Liver (tissue), 9 donors: ENCODE measurements around the gene SPCS1. TPM values are rescaled to one million over a fixed set of nuclear protein-coding genes. Genes with fewer than 3 reads are reported as not detected.

Experiments
- DNase-seq: peaks from one replicate; pipeline ENCODE4 v3.0.0-alpha.2; 2017; ENCODE audit warnings: low spot score
- H3K27ac ChIP-seq, 2 donors: one replicate each; pipeline ENCODE4 v1.7.0; 2013; ENCODE audit warnings: inconsistent platforms in 2 of 2, low read length in 2 of 2, control low read depth in 1 of 2, low read depth in 1 of 2, mild to moderate bottlenecking in 1 of 2
- H3K27me3 ChIP-seq, 4 donors: one replicate each; pipeline versions ENCODE4 v1.6.1 to v1.7.0; 2013; ENCODE audit warnings: low read length in 3 of 4, inconsistent platforms in 1 of 4, mild to moderate bottlenecking in 1 of 4, moderate library complexity in 1 of 4; ENCODE audit not compliant: control insufficient read depth in 4 of 4, insufficient read depth in 4 of 4
- H3K36me3 ChIP-seq, 4 donors: one replicate each; pipeline versions ENCODE4 v1.6.1 to v1.7.0; 2013; ENCODE audit warnings: low read length in 3 of 4, mild to moderate bottlenecking in 3 of 4, low read depth in 1 of 4, moderate library complexity in 1 of 4; ENCODE audit not compliant: control insufficient read depth in 4 of 4, insufficient read depth in 3 of 4
- H3K4me1 ChIP-seq, 4 donors: one replicate each; pipeline versions ENCODE4 v1.6.1 to v1.7.0; 2013; ENCODE audit warnings: low read length in 3 of 4, mild to moderate bottlenecking in 3 of 4, moderate library complexity in 1 of 4; ENCODE audit not compliant: control insufficient read depth in 4 of 4, insufficient read depth in 4 of 4
- H3K4me3 ChIP-seq, 3 donors: one replicate each; pipeline versions ENCODE4 v1.6.1 to v1.7.0; 2013; ENCODE audit warnings: low read length in 3 of 3, control low read depth in 1 of 3, low read depth in 1 of 3, mild to moderate bottlenecking in 1 of 3
- H3K9ac ChIP-seq, 2 donors: one replicate each; pipeline ENCODE4 v1.7.0; 2013; ENCODE audit warnings: low read length in 2 of 2, mild to moderate bottlenecking in 2 of 2, moderate library complexity in 2 of 2, control low read depth in 1 of 2, low read depth in 1 of 2
- H3K9me3 ChIP-seq, 4 donors: one replicate each; pipeline versions ENCODE4 v1.6.1 to v1.7.0; 2013; ENCODE audit warnings: low read length in 3 of 4; ENCODE audit not compliant: control insufficient read depth in 4 of 4
- EGR1 ChIP-seq, 2 donors: IDR thresholded peaks; 2 replicates each; pipeline ENCODE4 v1.6.1; 2016 to 2018; ENCODE audit warnings: antibody characterized with exemption in 2 of 2, low read depth in 2 of 2
- FOXA1 ChIP-seq: IDR thresholded peaks from 2 replicates; pipeline ENCODE4 v1.6.1; 2016; ENCODE audit warnings: antibody characterized with exemption
- FOXA2 ChIP-seq: IDR thresholded peaks from 2 replicates; pipeline ENCODE4 v1.6.1; 2016; ENCODE audit warnings: antibody characterized with exemption
- GABPA ChIP-seq, 2 donors: IDR thresholded peaks in 1 of 2; conservative IDR thresholded peaks in 1 of 2; 2 replicates each; pipeline ENCODE4 v1.6.1; 2016; ENCODE audit warnings: antibody characterized with exemption in 2 of 2, mild to moderate bottlenecking in 1 of 2, moderate library complexity in 1 of 2
- HNF4A ChIP-seq, 2 donors: conservative IDR thresholded peaks; 2 replicates each; pipeline ENCODE4 v1.6.1; 2016; ENCODE audit warnings: antibody characterized with exemption in 2 of 2, mild to moderate bottlenecking in 2 of 2
- HNF4G ChIP-seq: IDR thresholded peaks from 2 replicates; pipeline ENCODE4 v1.6.1; 2016; ENCODE audit warnings: antibody characterized with exemption
- RXRA ChIP-seq, 2 donors: IDR thresholded peaks; 2 replicates each; pipeline ENCODE4 v1.6.1; 2017 to 2018; ENCODE audit warnings: antibody characterized with exemption in 2 of 2, mild to moderate bottlenecking in 1 of 2
- SP1 ChIP-seq: IDR thresholded peaks from 2 replicates; pipeline ENCODE4 v1.6.1; 2018; ENCODE audit warnings: antibody characterized with exemption, mild to moderate bottlenecking
- TAF1 ChIP-seq: conservative IDR thresholded peaks from 2 replicates; pipeline ENCODE4 v1.6.1; 2016; ENCODE audit warnings: antibody characterized with exemption, mild to moderate bottlenecking
- YY1 ChIP-seq: IDR thresholded peaks from 2 replicates; pipeline ENCODE4 v1.6.1; 2016; ENCODE audit warnings: antibody characterized with exemption, mild to moderate bottlenecking
- WGBS: extraction: QIAGEN DNeasy Blood & Tissue Kit; methylation state at CpG from one replicate; pipeline ENCODE4 v1.1.7; 2013; 5-methylcytosine and 5-hydroxymethylcytosine counted together
- polyA plus RNA-seq, 2 donors: library from polyadenylated mRNA; stranded (reverse) in 1 of 2; unstranded in 1 of 2; fragments of 200-250 nt in 1 of 2; fragments of >200 nt in 1 of 2; fragmentation: Nextera tagmentation in 1 of 2; extraction: Ambion mirVana in 1 of 2; gene quantifications; one replicate each; pipeline versions ENCODE4 v1.2.1 to v1.2.3, GENCODE V29; 2013 to 2015
- total RNA-seq, 2 donors: library from RNA; depleted of rRNA; stranded (reverse); fragments of >200 nt; gene quantifications; one replicate each; pipeline ENCODE4 v1.2.3, GENCODE V29; 2014
- TF ChIP-seq, protein P1 (sequence below): IDR thresholded peaks from 2 replicates; pipeline ENCODE4 v1.6.1; 2016; ENCODE audit warnings: antibody characterized with exemption
- TF ChIP-seq, protein P2 (sequence below): IDR thresholded peaks from 2 replicates; pipeline ENCODE4 v1.6.1; 2016; ENCODE audit warnings: antibody characterized with exemption
- TF ChIP-seq, protein P3 (sequence below): fragments of 150-350 bp; IDR thresholded peaks from 2 replicates; pipeline ENCODE4 v1.5.1; 2017; ENCODE audit warnings: improper control_type of control experiment, low read depth, low read length; ENCODE audit not compliant: missing input control
- TF ChIP-seq, protein P4 (sequence below): IDR thresholded peaks from 2 replicates; pipeline ENCODE4 v1.6.1; 2016; ENCODE audit warnings: antibody characterized with exemption
- TF ChIP-seq, protein P5 (sequence below): IDR thresholded peaks from 2 replicates; pipeline ENCODE4 v1.6.1; 2016; ENCODE audit warnings: antibody characterized with exemption, mild to moderate bottlenecking
- donor health status: healthy.
- donor health status: healthy.
- donor health status: healthy.
- donor health status: healthy.
- donor health status: healthy.

SPCS1 gene
- total and polyA plus RNA-seq, 4 donors = 42.3 to 227 (median 113) TPM

DNA sequence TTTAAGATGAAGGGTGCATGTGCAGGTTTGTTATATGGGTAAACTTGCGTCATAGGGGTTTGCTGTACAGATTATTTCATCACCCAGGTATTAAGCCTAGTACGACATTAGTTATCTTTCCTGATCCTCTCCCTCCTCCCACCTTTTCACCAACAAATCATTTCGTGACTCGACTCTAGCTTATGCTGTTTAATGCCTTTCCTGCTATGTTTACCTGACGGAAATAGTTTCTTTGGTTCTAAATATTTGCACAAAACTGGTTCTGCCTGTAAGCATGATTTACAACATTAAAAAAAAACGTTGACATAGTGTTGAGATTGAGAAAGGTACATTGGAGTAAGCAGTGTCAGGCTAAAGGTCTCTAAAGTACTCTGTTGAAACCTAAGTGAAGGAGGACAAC, 17.6 kb upstream of the SPCS1 start:
- TF ChIP-seq SP1 (peak; percentile 17), YY1 (no peak), HNF4A (conservative IDR thresholded peaks at IDR 0.05) (peak; percentile 19 to 29), RXRA (IDR thresholded peaks at IDR 0.05) (peak in 1 of 2 donors; percentile 24), TAF1 (no peak)
- Histone ChIP-seq H3K4me3 (no peak overlapping the region), H3K9ac (no peak overlapping the region), H3K27ac (no peak overlapping the region), H3K27me3 (no peaks in the 10 kb centered on the region), H3K9me3 (no peaks in the 10 kb centered on the region), H3K4me1 (peaks cover 6 to 24% (median 21%) of the 10 kb centered on the region in 4 donors), H3K36me3 (peaks cover 13 to 53% (median 51%) of the 10 kb centered on the region in 4 donors)
- WGBS = 49% methylated on average over 6 of the region's 6 CpGs
- DNase-seq = no peak

DNA sequence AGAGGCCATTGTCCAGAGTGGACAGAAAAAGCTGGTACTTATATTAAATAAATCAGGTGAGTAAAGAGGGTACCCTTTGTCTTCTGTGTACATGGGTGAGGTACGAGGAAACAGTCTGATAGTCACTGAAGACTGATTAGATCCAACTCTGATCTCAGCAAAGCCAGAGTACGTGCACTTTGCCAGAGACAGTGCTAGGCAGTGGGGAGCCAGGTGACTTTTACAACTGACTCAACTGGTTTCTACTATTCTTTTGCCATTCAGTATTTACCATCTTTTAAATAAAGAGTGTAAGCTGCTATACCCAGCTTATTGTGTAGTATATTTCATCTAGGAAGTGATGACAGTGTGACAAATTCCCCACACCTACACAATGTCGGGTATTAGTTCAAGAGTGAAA, 16.8 kb upstream of the SPCS1 start:
- peaks cover 5 to 16% (median 13%) of the 10 kb centered on the region in 4 donors for H3K4me1 ChIP-seq
- H3K4me3 ChIP-seq = no peak overlapping the region
- H3K27me3 ChIP-seq = no peaks in the 10 kb centered on the region
- H3K36me3 ChIP-seq = peaks cover 16 to 61% (median 59%) of the 10 kb centered on the region in 4 donors
- no peak overlapping the region for H3K9ac ChIP-seq
- no peaks in the 10 kb centered on the region for H3K9me3 ChIP-seq
- peak overlapping the region in 1 of 2 donors; percentile 8 for H3K27ac ChIP-seq
- no peak for DNase-seq
- 92% methylated on average over 3 of the region's 3 CpGs for WGBS
- TF ChIP-seq FOXA2 = no peak
- no peak for TF ChIP-seq EGR1 (IDR thresholded peaks at IDR 0.05; ENCODE audit: low read depth in 2 of 2)
- TF ChIP-seq, protein P1, sequence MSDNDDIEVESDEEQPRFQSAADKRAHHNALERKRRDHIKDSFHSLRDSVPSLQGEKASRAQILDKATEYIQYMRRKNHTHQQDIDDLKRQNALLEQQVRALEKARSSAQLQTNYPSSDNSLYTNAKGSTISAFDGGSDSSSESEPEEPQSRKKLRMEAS = no peak
- TF ChIP-seq RXRA (IDR thresholded peaks at IDR 0.05) = no peak
- TF ChIP-seq, protein P2, sequence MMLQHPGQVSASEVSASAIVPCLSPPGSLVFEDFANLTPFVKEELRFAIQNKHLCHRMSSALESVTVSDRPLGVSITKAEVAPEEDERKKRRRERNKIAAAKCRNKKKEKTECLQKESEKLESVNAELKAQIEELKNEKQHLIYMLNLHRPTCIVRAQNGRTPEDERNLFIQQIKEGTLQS = no peak
- no peak for TF ChIP-seq TAF1

DNA sequence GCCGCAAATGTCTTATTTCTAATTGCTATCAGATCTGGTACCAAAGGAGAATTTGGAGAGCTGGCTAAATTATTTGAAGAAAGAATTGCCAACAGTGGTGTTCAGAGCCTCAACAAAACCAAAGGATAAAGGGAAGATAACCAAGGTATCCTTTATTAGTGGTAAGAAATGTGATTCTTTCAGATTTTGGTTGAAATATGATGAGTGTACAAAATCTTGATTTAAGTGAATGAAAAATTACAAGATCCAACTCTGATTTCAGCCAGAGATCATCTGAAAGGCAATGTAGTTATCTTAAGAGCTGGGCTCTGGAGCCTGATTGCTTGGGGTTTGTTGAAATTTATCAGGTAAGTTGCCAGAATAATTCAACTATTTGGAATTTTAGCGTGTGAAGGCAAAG, 15.3 kb upstream of the SPCS1 start:
- no peak overlapping the region for H3K27ac ChIP-seq
- peaks cover 20 to 74% (median 71%) of the 10 kb centered on the region in 4 donors for H3K36me3 ChIP-seq

More for the DNA sequence above, 15.3 kb upstream of the SPCS1 start:
- H3K4me1 ChIP-seq = peaks cover 5 to 9% (median 6%) of the 10 kb centered on the region in 4 donors
- DNase-seq = no peak
- no peak overlapping the region for H3K4me3 ChIP-seq
- no peaks in the 10 kb centered on the region for H3K27me3 ChIP-seq
- TF ChIP-seq RXRA (IDR thresholded peaks at IDR 0.05) (no peak), HNF4A (conservative IDR thresholded peaks at IDR 0.05) (no peak), FOXA1 (no peak), EGR1 (IDR thresholded peaks at IDR 0.05; ENCODE audit: low read depth in 2 of 2) (no peak), FOXA2 (no peak), HNF4G (no peak), SP1 (no peak), GABPA (IDR thresholded peaks at IDR 0.05 in 1 of 2, conservative IDR thresholded peaks at IDR 0.05 in 1 of 2) (no peak), TAF1 (no peak), YY1 (no peak)
- TF ChIP-seq, protein P2 = no peak
- TF ChIP-seq, protein P3, sequence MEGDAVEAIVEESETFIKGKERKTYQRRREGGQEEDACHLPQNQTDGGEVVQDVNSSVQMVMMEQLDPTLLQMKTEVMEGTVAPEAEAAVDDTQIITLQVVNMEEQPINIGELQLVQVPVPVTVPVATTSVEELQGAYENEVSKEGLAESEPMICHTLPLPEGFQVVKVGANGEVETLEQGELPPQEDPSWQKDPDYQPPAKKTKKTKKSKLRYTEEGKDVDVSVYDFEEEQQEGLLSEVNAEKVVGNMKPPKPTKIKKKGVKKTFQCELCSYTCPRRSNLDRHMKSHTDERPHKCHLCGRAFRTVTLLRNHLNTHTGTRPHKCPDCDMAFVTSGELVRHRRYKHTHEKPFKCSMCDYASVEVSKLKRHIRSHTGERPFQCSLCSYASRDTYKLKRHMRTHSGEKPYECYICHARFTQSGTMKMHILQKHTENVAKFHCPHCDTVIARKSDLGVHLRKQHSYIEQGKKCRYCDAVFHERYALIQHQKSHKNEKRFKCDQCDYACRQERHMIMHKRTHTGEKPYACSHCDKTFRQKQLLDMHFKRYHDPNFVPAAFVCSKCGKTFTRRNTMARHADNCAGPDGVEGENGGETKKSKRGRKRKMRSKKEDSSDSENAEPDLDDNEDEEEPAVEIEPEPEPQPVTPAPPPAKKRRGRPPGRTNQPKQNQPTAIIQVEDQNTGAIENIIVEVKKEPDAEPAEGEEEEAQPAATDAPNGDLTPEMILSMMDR = no peak
- TF ChIP-seq, protein P4, sequence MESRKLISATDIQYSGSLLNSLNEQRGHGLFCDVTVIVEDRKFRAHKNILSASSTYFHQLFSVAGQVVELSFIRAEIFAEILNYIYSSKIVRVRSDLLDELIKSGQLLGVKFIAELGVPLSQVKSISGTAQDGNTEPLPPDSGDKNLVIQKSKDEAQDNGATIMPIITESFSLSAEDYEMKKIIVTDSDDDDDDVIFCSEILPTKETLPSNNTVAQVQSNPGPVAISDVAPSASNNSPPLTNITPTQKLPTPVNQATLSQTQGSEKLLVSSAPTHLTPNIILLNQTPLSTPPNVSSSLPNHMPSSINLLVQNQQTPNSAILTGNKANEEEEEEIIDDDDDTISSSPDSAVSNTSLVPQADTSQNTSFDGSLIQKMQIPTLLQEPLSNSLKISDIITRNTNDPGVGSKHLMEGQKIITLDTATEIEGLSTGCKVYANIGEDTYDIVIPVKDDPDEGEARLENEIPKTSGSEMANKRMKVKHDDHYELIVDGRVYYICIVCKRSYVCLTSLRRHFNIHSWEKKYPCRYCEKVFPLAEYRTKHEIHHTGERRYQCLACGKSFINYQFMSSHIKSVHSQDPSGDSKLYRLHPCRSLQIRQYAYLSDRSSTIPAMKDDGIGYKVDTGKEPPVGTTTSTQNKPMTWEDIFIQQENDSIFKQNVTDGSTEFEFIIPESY = no peak
- TF ChIP-seq, protein P5, sequence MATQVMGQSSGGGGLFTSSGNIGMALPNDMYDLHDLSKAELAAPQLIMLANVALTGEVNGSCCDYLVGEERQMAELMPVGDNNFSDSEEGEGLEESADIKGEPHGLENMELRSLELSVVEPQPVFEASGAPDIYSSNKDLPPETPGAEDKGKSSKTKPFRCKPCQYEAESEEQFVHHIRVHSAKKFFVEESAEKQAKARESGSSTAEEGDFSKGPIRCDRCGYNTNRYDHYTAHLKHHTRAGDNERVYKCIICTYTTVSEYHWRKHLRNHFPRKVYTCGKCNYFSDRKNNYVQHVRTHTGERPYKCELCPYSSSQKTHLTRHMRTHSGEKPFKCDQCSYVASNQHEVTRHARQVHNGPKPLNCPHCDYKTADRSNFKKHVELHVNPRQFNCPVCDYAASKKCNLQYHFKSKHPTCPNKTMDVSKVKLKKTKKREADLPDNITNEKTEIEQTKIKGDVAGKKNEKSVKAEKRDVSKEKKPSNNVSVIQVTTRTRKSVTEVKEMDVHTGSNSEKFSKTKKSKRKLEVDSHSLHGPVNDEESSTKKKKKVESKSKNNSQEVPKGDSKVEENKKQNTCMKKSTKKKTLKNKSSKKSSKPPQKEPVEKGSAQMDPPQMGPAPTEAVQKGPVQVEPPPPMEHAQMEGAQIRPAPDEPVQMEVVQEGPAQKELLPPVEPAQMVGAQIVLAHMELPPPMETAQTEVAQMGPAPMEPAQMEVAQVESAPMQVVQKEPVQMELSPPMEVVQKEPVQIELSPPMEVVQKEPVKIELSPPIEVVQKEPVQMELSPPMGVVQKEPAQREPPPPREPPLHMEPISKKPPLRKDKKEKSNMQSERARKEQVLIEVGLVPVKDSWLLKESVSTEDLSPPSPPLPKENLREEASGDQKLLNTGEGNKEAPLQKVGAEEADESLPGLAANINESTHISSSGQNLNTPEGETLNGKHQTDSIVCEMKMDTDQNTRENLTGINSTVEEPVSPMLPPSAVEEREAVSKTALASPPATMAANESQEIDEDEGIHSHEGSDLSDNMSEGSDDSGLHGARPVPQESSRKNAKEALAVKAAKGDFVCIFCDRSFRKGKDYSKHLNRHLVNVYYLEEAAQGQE = no peak
- TF ChIP-seq, protein P1 = no peak
- H3K9me3 ChIP-seq = no peaks in the 10 kb centered on the region
- 98% methylated on average over 2 of the region's 2 CpGs for WGBS
- no peak overlapping the region for H3K9ac ChIP-seq
